IMR-90 (cell line): ENCODE results near the gene ZNF366. TPM values are rescaled to one million over a fixed set of nuclear protein-coding genes. Genes with fewer than 3 reads are reported as not detected.
A peak's percentile ranks its signal among the peaks of the same experiment; 100 is the strongest.

Source experiments
- ATAC-seq: fragments of 200-7000 bp; cut with Tn5 transposase; 2 replicates; pipeline ENCODE4 v1.9.1; 2020; ENCODE audit warnings: low read depth, mild to moderate bottlenecking, moderate library complexity
- BruUV-seq: library from RNA; stranded (reverse); fragments of 400-500 nt; replicated peaks from 2 replicates; lab custom pipeline; 2021; lab: Mats Ljungman, UMichigan
- CTCF ChIA-PET: fragments of 300-600 bp; formaldehyde crosslinking; extraction: SDS; loops from one replicate; lab custom pipeline; 2021; ENCODE audit warnings: antibody characterized with exemption; lab: Yijun Ruan, JAX
- POLR2A ChIA-PET: fragments of 300-600 bp; sonication (Branson Sonifier 250); formaldehyde crosslinking; loops from one replicate; lab custom pipeline; 2022; ENCODE audit warnings: antibody characterized with exemption; ENCODE audit not compliant: unreplicated experiment; lab: Charles Lee
- DNase-seq: peaks from one replicate; pipeline ENCODE4 v3.0.0; 2013
- H2AFZ ChIP-seq: replicated peaks from 2 replicates; pipeline ENCODE3; 2013; ENCODE audit warnings: low read length, mild to moderate bottlenecking; ENCODE audit not compliant: poor library complexity
- H2AK5ac ChIP-seq: 2 replicates; pipeline ENCODE4 v1.6.1; 2013; ENCODE audit warnings: low read depth, low read length, inconsistent platforms
- H2AK9ac ChIP-seq: replicated peaks from 2 replicates; pipeline ENCODE3; 2013; ENCODE audit warnings: mild to moderate bottlenecking, low read depth, low read length, moderate library complexity; ENCODE audit not compliant: poor library complexity
- H2BK120ac ChIP-seq: 2 replicates; pipeline ENCODE4 v1.6.1; 2013; ENCODE audit warnings: low read depth, low read length, inconsistent platforms
- H2BK15ac ChIP-seq: 3 replicates; pipeline ENCODE4 v1.6.1; 2013; ENCODE audit warnings: low read depth, low read length, inconsistent platforms
- H2BK20ac ChIP-seq: 2 replicates; pipeline ENCODE4 v1.6.1; 2013; ENCODE audit warnings: low read depth, mild to moderate bottlenecking, inconsistent platforms, low read length, moderate library complexity
- H2BK5ac ChIP-seq: 2 replicates; pipeline ENCODE4 v1.6.1; 2013; ENCODE audit warnings: mild to moderate bottlenecking, low read depth, low read length, inconsistent platforms; ENCODE audit not compliant: poor library complexity, severe bottlenecking
- H3K14ac ChIP-seq: replicated peaks from 2 replicates; pipeline ENCODE4 v1.6.1; 2013; ENCODE audit warnings: low read depth, low read length, inconsistent platforms
- H3K18ac ChIP-seq: 2 replicates; pipeline ENCODE4 v1.6.1; 2013; ENCODE audit warnings: low read depth, low read length, control low read depth
- H3K23ac ChIP-seq: 2 replicates; pipeline ENCODE4 v1.6.1; 2013; ENCODE audit warnings: low read depth, low read length, inconsistent platforms
- H3K27ac ChIP-seq: 2 replicates; pipeline ENCODE4 v1.5.1; 2013; ENCODE audit warnings: mild to moderate bottlenecking, control low read depth, low read length; ENCODE audit not compliant: insufficient read depth
- H3K27me3 ChIP-seq: 2 replicates; pipeline ENCODE4 v1.6.1; 2013; ENCODE audit warnings: low read length; ENCODE audit not compliant: control insufficient read depth, insufficient read depth
- H3K36me3 ChIP-seq: 2 replicates; pipeline ENCODE4 v1.6.1; 2013; ENCODE audit warnings: low read length, mixed read lengths; ENCODE audit not compliant: control insufficient read depth, insufficient read depth
- H3K4ac ChIP-seq: 2 replicates; pipeline ENCODE4 v1.6.1; 2013; ENCODE audit warnings: low read depth, low read length, inconsistent platforms
- H3K4me1 ChIP-seq: 2 replicates; pipeline ENCODE4 v1.6.1; 2013; ENCODE audit warnings: low read length, mixed read lengths; ENCODE audit not compliant: control insufficient read depth, insufficient read depth
- H3K4me2 ChIP-seq: 2 replicates; pipeline ENCODE4 v1.6.1; 2013; ENCODE audit warnings: low read depth, mild to moderate bottlenecking, control low read depth, low read length, moderate library complexity
- H3K4me3 ChIP-seq: 2 replicates; pipeline ENCODE4 v1.5.1; 2013; ENCODE audit warnings: low read depth, mild to moderate bottlenecking, control low read depth, low read length, moderate library complexity; ENCODE audit not compliant: insufficient read depth
- H3K56ac ChIP-seq: 2 replicates; pipeline ENCODE4 v1.6.1; 2013; ENCODE audit warnings: low read length, inconsistent platforms; ENCODE audit not compliant: insufficient read depth; ENCODE audit errors: extremely low read depth
- H3K79me1 ChIP-seq, 2 experiments: 2 replicates each; pipeline ENCODE4 v1.6.1; 2013; ENCODE audit warnings: low read length in 2 of 2, inconsistent platforms in 1 of 2, low read depth in 1 of 2
- H3K9ac ChIP-seq: 2 replicates; pipeline ENCODE4 v1.6.1; 2013; ENCODE audit warnings: low read depth, low read length, control low read depth
- H3K9me1 ChIP-seq: 2 replicates; pipeline ENCODE4 v1.6.1; 2013; ENCODE audit warnings: low read length, inconsistent platforms; ENCODE audit not compliant: insufficient read depth
- H3K9me3 ChIP-seq: 2 replicates; pipeline ENCODE4 v1.6.1; 2013; ENCODE audit warnings: low read length; ENCODE audit not compliant: control insufficient read depth, insufficient read depth
- H4K20me1 ChIP-seq: 2 replicates; pipeline ENCODE4 v1.6.1; 2013; ENCODE audit warnings: low read length, inconsistent platforms; ENCODE audit not compliant: insufficient read depth
- H4K5ac ChIP-seq: 2 replicates; pipeline ENCODE4 v1.6.1; 2013; ENCODE audit warnings: mild to moderate bottlenecking, low read depth, low read length, control low read depth
- H4K8ac ChIP-seq, 2 experiments: 2 replicates each; pipeline ENCODE4 v1.6.1; 2013; ENCODE audit warnings: low read depth in 2 of 2, low read length in 2 of 2, control low read depth in 1 of 2, inconsistent platforms in 1 of 2
- H4K91ac ChIP-seq: 2 replicates; pipeline ENCODE4 v1.6.1; 2013; ENCODE audit warnings: low read depth, low read length, inconsistent platforms; ENCODE audit not compliant: insufficient read depth
- CEBPB ChIP-seq: IDR thresholded peaks from 2 replicates; pipeline ENCODE4 v1.6.1; 2012; ENCODE audit warnings: low read depth, low read length, improper control_type of control experiment
- CHD1 ChIP-seq: IDR thresholded peaks from 2 replicates; pipeline ENCODE4 v1.6.1; 2012; ENCODE audit warnings: low read depth, low read length, improper control_type of control experiment
- FOS ChIP-seq: fragments of 150-350 bp; IDR thresholded peaks from 2 replicates; pipeline ENCODE4 v1.6.1; 2016; ENCODE audit warnings: low read depth, low read length
- MAFK ChIP-seq: IDR thresholded peaks from 2 replicates; pipeline ENCODE4 v1.6.1; 2012; ENCODE audit warnings: low read depth, low read length, improper control_type of control experiment
- RCOR1 ChIP-seq: IDR thresholded peaks from 2 replicates; pipeline ENCODE4 v1.6.1; 2012; ENCODE audit warnings: mild to moderate bottlenecking, low read length, improper control_type of control experiment; ENCODE audit not compliant: insufficient replicate concordance
- WGBS, 2 experiments: methylation state at CpG; one replicate each; pipeline versions ENCODE4 v1.1.5 to v1.1.7; 2013; ENCODE audit warnings: missing lambda C conversion rate in 2 of 2; ENCODE audit not compliant: insufficient read length in 1 of 2; ENCODE audit errors: extremely low coverage in 2 of 2; 5-methylcytosine and 5-hydroxymethylcytosine counted together
- dilution Hi-C: fragments of 300-500 bp; cut with HindIII; formaldehyde crosslinking; loops from one replicate; pipeline ENCODE4 v1.14.3; 2018; ENCODE audit warnings: low sequenced_read_pairs; ENCODE audit not compliant: unreplicated experiment
- in situ Hi-C: fragments of 300-500 bp; cut with MboI; formaldehyde crosslinking; loops from 3 replicates; pipeline ENCODE4 v1.14.3; 2019; ENCODE audit warnings: low sequenced_read_pairs, inconsistent platforms, mixed read lengths
- intact Hi-C: fragments of 100-400 bp; cut with micrococcal nuclease; formaldehyde crosslinking; loops from 2 replicates; pipeline ENCODE4 v1.10.0; 2022
- polyA plus RNA-seq, 3 experiments: library from polyadenylated mRNA; depleted of rRNA; stranded (reverse); fragments of >200 nt; gene quantifications; 2 replicates each; pipeline ENCODE4 v1.2.3, GENCODE V29; 2012; ENCODE audit warnings: low replicate concordance in 1 of 3
- total RNA-seq: library from RNA; depleted of rRNA; stranded (reverse); fragments of >200 nt; gene quantifications from 2 replicates; pipeline ENCODE4 v1.2.3, GENCODE V29; 2012

The ZNF366 gene
- total and polyA plus RNA-seq, 2 of the 4 experiments (the other 2 are of a cell fraction) = not detected

DNA sequence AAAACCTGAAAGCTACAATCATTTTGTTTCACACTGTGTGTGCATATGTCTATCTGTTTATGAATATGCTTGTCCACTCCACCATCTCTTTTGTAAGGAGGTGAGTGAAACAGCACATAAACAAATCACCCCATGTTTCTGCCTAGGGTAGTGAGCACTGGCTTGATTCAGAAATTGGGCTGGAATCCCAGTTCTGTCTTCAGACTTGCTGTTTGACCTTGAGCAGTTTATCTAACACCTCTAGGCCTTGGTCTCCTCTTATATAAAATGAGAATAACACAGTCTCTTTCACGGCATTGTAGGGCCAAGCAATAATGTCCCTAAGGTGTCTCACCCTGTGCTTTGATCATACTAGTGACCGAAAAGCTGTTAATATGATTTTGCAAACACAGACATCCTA is 61.2 kb downstream of the ZNF366 start:
- TF ChIP-seq MAFK = no peak
- no peak for TF ChIP-seq CEBPB
- no peak for TF ChIP-seq CHD1
- no peak for TF ChIP-seq RCOR1
- no peak for TF ChIP-seq FOS
- dilution Hi-C loops = no loop called here
- H2BK120ac ChIP-seq = no peak overlapping the region
- H2AK5ac ChIP-seq = peak overlapping the region; percentile 12; the same call in 1 of the 2 replicates
- intact Hi-C loops = no loop called here
- no peak overlapping the region for H2AK9ac ChIP-seq
- no peak overlapping the region for H3K9ac ChIP-seq
- no peak overlapping the region for H3K18ac ChIP-seq
- H4K5ac ChIP-seq = no peak overlapping the region
- peak overlapping the region; percentile 35 for H2AFZ ChIP-seq
- ATAC-seq (no peak), DNase-seq (no peak)
- ChIA-PET CTCF (interaction anchor here (1.1 kb wide), 1 partner anchor 78 kb away, joined by 4 read pairs; no protein-coding TSS in a partner anchor), POLR2A (no interaction called here)
- H2BK15ac ChIP-seq = no peak overlapping the region
- no peaks in the 10 kb centered on the region for H3K27me3 ChIP-seq
- no peak overlapping the region for H4K8ac ChIP-seq
- H3K4ac ChIP-seq = no peak overlapping the region
- H3K14ac ChIP-seq = 0 out of 2 replicates have a peak overlapping the region, but pooled peaks have one; percentile 20
- H3K27ac ChIP-seq = no peak overlapping the region
- peak overlapping the region; percentile 5; the same call in 1 of the 2 replicates for H3K23ac ChIP-seq
- H3K4me1 ChIP-seq = peaks cover 6% of the 10 kb centered on the region
- no peak overlapping the region for H3K4me3 ChIP-seq
- no peak overlapping the region for H4K91ac ChIP-seq
- H3K36me3 ChIP-seq = no peaks in the 10 kb centered on the region
- H3K9me1 ChIP-seq = no peaks in the 10 kb centered on the region
- WGBS, 2 experiments = 43% methylated on average over 1 of the region's 2 CpGs; no CpG with 5 or more reads in 1 of the 2 experiments
- no peaks in the 10 kb centered on the region for H3K9me3 ChIP-seq
- no TSS peak for BruUV-seq
- H3K4me2 ChIP-seq = no peak overlapping the region
- H2BK5ac ChIP-seq = no peak overlapping the region
- H4K20me1 ChIP-seq = no peaks in the 10 kb centered on the region
- H3K79me1 ChIP-seq = no peaks in the 10 kb centered on the region
- no peak overlapping the region for H2BK20ac ChIP-seq
- H3K56ac ChIP-seq = no peak overlapping the region
- in situ Hi-C loops = no loop called here
